Activated CD8-positive, alpha-beta memory T cell treated with anti-CD3 and anti-CD28 coated beads for 4 hours (primary cell): ENCODE data around the gene SUGCT.
"Not testable (repeated sequence)": the region's sequence is repeated elsewhere in the genome, so short reads cannot be mapped to it uniquely, and the experiment has no call there.

Experiments
- DNase-seq, 2 donors: peaks; one replicate each; pipeline ENCODE4 v3.0.0-alpha.2; 2020; ENCODE audit warnings: low read depth in 2 of 2

Gene SUGCT

DNA sequence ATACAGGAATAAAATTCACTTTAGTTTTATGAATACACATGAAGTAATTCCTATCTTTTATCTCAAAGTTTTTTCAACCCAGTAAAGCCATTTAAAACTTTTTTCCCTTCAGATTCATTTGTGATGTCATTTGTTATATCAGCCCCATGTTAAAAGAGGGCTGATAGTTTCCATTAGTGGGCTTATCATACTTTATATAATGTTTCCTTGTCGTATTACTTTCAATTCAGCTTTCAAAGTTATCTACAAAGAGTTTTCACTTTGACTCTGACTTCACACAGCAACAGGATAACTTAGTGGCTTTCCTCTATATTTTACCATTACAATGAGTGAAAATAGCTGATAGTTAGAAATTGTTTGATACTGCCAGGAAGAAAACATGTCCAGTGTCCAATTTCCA is 484.8 kb downstream of the SUGCT start:
- DNase-seq: no peak

DNA sequence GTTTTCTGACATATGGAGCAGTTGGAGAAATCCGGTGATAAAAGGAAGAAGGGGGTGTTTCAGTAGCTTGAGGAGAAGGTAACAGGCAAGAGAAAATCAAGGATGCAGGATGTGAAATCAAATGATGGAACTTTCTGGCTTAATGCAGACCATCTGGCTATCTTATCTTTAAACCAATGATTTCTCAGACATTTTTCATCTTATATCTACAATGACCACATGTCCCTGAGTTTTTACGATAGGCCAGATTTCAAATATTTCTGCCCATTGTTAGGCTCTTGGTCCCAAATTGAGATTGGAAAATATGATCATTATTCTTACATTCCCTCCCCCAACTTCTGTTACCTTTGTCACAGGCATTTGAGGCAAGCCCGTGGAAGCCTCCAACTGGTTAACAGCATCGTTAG is 486.8 kb downstream of the SUGCT start:
- no peak for DNase-seq

DNA sequence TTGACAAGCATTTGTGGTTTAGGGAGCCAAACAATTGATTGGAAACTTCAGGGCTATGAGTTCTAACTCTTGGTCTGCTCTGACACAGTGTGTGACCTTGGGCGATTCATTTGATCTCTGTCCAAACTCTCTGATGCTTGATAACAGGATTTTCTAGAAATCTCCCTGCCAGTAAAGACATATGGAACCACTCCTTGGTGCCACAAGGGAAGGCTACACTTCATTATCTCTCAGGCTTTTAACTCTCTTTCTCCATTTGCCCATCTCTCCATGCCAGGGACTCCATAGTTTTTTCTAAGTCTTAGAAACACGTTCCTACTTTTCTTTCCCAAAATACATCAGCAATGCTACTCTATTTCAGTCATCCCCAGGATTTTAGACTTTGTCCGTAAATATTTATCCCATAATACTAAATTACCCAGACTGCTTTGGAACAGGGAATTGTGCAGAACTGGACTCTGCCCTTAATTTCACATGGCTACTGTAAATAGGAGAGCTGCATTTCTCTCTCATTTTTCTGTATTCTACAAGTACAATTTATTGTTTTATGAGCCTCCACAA is 488.2 kb downstream of the SUGCT start:
- no peak for DNase-seq

DNA sequence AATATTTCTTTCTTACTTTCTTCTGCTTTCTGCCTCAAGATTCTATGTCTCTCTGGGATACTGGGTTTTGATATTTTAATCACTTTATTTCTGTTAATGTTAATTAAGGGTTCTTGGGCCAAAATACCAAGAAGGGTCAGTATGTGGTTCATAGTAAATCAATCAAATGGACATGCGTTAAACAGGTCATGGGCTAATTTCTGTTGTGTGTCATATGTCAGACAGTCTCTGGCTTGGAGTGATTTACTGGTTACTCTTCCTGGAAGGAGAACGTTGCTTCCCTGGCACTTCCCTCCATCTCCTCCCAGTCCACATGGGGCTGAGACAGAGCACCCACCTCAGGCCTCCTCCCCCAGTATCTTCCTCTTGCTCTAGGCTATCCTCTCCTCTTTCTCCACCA is 489.1 kb downstream of the SUGCT start:
- no peak for DNase-seq

DNA sequence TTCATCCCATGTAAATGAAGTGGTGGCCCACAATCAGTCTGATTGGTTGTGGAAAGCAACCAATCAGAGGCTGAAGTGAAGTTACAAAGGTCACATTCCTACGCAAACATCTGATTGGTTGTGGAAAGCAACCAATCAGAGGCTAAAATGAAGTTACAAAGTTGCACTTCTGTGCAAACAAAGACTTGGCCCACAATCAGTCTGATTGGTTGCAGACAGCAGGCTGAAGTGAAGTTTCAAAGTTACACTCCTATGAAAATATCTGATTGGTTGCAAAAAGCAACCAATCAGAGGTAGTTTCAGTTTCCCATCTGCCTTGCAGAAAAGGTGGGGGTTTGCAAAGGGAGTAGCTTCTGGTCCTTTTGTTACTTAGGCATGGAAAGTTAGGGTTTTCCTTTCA is 492.6 kb downstream of the SUGCT start:
- not testable (repeated sequence) for DNase-seq

DNA sequence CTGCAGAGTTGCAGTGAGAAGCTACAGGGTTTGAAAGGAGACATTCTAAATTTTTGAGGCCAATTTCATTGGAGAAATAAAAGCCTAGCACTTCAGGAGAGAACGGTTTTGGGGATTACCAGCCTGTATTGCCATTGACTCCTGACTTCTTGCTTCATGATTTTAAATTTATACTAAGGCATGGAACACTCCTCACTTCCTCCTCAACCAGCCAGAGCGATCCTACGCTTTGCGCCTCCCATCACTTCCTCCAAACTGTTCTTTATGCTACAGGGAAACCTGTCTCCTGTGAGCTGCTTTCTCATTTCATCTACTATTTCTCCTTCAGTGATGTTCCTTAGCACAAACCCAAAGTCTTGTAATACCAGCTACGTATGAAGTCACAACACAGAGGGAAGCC is 495.1 kb downstream of the SUGCT start:
- DNase-seq: no peak

DNA sequence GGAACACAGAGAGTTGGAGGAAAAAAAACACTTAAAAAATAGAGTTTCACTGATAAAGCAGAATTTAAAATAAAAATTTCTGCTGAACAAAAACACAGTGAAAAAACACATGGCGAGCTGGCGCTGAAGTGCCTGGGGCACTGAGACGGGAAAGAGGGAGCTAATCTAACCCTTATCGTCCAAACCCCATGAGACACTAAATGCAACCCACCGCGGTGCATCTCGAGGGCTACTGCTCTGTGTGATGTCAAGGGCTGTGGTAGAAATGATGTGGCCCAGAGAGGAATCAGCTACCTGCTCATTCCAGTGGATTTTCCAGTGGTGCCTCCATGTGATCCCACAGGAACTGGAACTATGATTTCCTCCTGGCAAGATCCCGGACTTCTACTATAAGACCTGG is 499.3 kb downstream of the SUGCT start:
- DNase-seq: no peak

DNA sequence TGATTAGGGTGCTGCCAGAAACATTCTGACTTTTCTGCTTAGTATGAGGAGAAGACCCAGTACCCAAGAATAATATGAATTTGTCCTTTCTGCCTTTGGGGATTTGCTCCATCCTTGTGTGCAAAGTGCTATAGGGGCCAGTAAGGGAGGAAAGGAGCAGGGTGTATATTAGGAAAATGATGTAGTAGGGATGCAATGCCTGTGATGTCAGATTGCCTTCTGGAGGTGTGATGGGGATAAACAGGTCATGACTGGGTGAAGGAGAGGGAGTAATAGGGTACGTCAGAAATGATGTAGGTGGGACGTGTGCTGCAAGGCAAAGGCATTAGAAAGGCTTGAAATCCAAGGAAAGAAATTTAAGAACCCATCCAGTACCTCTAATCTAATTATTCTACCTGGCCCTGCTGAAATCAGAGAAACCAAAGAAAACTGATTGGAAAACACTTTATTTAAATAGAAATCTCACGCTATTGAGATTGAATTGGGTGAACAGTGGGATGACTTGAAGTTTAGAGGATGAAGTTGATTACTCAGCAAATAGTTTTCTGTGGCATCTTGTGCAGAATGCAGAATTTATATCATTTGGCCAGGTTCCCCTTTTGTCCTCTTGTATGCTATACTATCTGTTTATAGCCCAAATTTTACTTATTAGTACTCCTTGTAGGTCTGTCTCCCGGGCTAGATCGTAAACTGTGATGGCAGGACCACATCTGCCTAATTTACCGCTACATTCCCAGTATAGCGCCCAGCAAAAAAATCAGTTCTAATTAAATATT is 503.9 kb downstream of the SUGCT start:
- DNase-seq: no peak

DNA sequence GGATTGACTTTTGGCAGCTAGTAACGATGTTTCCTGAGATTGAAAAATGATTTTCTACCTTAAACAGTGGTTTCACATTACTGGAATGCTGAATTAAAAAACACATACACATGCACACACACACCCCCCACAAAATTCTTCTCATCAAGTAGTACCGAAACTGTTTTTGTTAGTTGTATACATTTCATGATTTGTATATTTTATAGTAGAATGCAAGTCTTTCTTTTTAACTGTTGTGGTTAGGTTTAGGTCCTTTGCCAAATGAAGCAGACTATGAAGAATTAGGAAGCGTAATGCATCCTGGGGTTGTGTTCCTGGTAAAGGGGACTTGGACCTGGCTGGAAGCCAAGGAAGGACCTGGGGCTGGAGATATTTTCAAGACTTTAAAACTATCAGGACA is 505.8 kb downstream of the SUGCT start:
- DNase-seq: no peak

DNA sequence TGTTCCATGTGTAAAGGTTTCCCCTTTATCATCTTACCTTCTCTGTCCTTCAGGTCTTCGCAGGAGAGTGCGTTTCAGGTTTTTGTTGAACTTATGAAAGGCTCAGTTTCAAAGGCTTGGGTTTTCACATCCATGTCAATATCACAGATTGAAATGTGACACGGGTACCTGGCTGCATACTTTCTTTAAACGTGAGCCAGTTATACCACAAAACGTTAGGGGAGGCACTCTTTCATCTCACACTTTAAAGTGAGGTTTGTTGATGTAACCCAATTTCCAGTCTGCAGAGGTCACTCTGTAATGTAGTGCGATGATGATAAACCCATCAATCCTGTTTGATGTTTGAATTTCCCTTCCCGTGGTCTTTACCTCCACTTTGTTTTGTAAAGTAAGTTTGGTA is 506.9 kb downstream of the SUGCT start:
- DNase-seq: no peak

DNA sequence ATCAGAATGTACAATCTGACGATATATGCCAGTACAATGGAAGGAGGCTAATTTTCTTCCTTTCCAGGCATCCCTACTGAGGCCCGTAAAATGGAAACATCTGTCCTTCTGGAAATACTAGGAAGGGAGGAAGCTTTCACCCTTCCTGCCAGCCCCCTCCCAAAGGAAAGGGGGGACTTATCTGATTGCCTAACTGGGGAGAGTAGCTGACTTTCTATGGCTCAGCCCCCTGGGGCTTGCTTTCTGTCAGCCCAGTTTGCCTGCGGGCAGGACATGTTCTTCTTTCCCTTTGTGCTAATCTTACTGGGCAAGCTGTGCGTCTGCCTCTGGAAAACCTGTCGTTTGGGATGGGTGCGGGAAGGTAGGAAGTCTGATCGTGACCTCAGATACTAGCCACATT is 508.9 kb downstream of the SUGCT start:
- no peak for DNase-seq

DNA sequence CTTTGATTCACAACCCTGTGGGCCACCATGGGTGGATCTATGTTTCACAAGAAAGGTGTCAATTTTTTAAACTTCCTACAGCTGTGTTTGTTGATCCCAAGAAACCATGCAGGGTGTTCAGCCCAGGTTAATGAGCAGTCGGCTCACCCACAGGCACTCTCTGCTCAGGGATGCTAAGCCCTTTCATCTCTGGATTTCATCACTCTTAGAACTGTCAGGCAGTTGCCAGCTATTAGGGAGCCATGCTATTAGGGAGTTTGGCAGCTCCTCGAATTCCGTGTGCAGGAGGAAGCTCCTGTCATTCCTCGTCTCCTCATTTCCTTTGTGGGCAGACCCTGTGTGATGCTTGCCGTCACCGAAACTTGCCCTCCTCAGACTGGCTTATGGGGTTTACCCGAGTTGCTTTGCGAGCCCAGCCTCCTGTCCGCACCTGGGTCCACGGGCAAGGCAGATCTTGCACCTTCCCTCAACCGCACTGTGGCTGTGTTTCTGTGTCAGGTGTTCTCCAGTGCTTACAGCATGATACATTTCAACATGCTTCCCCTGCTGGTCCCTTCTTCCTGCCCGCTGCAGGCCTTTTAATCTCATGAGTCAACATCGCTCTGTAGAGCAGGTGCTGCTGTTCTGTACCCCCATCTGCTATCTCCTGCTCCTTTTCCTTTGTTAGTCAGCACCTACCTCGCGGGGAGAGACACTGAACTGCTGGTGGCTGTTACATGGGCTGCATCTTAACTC is 509.8 kb downstream of the SUGCT start:
- no peak for DNase-seq

DNA sequence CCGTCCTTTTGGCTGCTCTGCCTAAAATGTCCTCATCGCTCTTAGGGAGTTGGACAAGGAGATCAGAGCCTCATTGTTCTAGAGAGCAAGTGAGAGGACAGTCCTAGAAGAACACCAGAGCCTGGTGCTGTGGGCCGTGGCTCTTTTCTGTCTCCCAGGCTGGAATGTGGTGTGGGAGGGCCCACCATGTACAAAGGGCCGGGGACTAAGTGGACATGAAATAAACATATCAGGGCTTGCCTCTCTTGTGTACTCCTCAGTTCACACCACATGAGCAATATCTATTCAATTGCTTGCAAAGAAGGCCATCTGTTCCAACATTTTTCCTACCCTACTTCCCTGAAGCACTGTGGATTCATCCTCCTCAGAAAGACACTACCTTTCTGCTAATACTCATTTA is 510.4 kb downstream of the SUGCT start:
- DNase-seq: no peak

DNA sequence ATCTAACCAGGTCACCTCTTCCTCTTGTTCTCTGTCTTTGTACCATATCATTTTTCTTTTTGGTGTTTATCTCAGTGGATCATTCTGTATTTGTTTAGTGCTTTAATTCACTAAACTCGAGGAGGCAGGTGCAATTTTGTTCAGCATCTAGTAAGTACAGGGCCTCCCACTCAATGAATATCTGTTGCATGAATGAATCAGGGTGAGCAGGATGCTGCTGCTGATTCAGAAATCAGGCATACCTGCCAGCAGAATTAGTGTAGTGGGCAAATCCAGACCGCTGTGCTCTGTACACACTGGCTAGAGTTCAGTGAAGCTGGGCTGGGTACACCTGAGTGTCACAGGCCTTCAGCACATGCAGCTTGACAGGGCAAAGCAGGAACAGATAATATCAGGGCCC is 511.9 kb downstream of the SUGCT start:
- DNase-seq: no peak

DNA sequence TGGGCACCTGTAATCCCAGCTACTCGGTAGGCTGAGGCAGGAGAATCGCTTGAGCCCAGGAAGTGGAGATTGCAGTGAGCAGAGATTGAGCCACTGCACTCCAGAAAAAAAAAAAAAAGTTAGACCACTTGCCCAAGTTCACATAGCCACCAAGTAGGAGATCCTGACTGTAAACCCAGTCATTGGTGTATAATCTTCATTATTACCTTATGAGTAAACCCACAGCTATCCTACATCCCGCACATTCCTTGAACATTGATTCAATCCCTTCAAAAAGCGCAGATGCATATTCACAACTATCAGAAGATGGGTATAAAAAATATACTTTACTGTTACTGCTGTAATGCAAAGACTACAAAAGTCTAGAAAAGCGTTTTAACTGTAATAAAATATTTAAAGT is 512.9 kb downstream of the SUGCT start:
- DNase-seq: no peak

DNA sequence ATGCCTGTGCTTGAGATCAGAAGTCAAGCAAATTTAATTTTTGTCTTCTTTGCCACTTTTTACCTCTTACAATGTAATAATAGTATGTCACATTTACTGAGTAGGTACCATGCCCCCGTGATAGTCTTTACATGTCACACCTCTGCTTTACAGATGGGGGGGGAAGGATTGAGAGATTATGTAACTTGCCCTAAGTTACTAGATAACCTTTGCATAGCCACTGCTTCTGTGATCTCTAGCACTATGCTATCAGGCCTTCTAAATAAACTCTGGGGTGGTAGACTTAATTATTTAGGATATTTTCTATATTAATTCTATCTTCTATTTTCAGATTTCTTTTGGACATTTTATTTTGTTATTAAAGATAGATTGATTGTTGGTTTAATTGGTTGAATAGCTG is 514.4 kb downstream of the SUGCT start:
- DNase-seq: no peak

DNA sequence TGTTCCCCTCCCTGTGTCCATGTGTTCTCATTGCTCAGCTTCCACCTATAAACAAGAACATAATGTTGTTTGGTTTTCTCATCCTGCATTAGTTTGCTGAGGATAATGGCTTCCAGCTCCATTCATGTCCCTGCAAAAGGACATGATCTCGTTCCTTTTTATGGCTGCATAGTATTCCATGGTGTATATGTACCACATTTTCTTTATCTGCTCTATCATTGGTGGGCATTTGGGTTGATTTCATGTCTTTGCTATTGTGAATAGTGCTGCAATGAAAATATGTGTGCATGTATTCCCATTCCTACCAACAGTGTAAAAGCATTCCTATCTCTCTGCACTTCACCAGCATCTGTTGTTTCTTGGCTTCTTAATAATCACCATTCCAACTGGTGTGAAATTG is 516.1 kb downstream of the SUGCT start:
- DNase-seq: not testable (repeated sequence)

DNA sequence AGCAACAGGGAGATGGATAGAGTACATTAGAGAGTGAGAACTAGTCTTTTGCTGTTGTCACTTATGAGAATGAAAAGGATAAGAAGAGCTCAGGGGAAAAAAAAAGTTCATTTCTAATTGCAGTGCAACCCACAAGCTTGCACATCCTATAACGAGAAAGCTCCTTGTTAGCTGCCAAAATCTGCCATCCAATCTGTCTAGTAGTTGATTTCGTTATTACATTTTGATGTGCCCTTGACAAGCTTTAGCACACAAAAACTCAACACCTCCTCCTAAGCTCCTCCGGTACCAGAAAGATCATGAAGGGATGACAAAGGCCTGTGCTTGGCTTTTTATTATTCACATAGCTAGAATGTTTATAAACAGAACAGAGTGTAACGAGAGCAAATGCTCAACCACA is 519.4 kb downstream of the SUGCT start:
- DNase-seq: no peak

DNA sequence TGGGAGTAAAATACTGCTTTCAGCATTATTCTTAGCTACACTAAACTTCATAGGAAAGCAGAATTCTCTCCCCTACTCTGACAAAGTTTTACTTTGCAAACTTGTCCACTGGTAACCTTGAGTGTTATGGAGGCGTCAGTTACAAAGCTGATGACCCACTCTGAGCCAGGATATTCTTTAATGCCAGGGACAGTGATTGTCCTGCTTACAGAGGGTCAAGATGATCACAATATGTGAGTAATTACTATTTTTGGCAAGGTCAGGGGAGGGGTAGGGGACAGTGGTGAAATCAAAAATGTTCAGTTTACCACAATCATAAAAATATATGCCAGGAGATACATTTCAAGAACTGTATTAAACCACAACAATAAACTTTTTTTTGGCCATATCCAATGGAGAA is 520.6 kb downstream of the SUGCT start:
- no peak for DNase-seq

DNA sequence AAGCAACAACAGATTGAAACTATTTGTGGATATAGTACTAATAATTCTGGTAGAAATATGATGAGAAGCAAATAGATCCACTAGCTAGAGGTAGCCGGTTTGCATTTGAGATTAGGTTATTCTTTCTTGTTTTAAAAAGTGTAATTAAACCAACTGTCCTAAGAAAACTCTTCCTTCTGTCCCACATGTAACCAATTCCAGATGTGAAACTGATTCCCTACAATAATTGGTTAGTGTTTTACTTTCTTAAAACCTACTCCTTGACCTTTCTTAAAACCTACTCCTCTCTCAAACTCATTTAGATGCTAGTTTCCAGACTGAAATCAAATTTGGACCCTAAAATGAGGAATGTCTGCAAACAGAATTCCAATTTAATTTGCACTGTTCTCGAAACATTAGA is 521.5 kb downstream of the SUGCT start:
- DNase-seq: no peak

DNA sequence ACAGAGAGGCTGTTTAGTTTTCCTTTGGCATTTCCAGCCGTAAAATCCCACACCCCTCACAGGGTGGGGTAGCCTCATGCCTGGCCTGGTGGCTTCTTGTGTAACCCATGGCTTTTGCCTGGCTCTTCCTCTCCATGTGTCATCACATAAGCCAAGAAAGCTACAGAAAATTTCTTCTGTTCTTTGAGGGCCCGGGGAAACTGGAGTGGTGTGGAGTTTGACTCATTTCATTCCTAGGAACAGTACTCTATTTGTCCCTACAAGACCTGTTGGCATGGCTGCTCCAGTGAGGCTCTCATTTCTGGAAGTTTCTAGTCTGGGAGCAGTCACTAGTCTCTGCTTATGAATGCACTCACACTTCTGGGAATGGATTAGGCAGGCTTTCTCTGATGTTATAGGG is 523.9 kb downstream of the SUGCT start:
- no peak for DNase-seq

DNA sequence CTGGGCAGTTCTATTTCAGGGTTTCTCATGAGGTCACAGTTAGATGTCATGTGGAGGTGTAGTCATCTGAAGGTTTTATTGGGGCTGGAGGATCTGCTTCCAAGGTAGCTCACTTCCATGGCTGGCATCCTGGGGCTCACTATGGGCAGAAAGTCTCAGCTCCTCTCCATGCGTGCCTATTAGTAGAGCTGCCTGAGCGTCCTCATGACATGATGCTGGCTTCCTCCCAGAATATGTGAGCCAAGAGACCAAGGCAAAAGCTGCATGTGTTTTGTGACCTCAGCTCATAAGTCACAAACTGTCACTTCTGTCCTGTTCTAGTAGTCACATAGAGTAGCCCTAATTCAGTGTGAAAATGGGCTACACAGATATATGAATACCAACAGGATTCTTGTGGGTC is 524.4 kb downstream of the SUGCT start:
- no peak for DNase-seq

DNA sequence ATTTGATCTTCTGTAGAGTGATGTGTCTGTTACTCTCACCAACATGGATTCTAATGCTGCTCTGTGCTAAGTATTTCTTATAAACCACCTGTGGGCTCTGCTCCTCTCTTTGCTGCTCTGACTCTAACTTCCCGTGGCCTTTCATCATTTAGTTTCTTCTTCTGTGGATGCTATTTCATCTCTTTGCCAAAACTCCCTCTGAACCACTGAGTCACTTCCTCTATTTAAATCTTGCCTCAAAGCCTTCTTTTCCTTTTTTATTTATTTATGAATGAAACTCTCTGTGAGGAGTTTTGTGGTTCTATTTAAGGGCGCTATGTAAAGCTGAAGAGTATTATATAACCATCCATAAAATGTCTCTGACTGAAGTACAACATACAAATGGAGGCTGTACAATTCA is 538.5 kb downstream of the SUGCT start:
- no peak for DNase-seq
